HepG2 (cell line): ENCODE measurements around the gene CFAP300. TPM values are rescaled to one million over a fixed set of nuclear protein-coding genes. Genes with fewer than 3 reads are reported as not detected.

Source experiments
- ATAC-seq: fragments of 200-7000 bp; cut with Tn5 transposase; 3 replicates; pipeline ENCODE4 v1.9.1; 2020; ENCODE audit warnings: mild to moderate bottlenecking, moderate library complexity
- BruUV-seq: library from RNA; stranded (reverse); fragments of 400-500 nt; replicated peaks from 2 replicates; lab custom pipeline; 2021; lab: Mats Ljungman, UMichigan
- CTCF ChIA-PET: fragments of 300-600 bp; formaldehyde crosslinking; extraction: SDS; loops from one replicate; lab custom pipeline; 2021; ENCODE audit warnings: low total read pairs, inconsistent platforms, low intra/inter-chr PET ratio; lab: Yijun Ruan, JAX
- POLR2A ChIA-PET: fragments of 350-600 bp; sonication (Branson Sonifier 250); formaldehyde crosslinking; loops from one replicate; lab custom pipeline; 2020; ENCODE audit warnings: antibody characterized with exemption, inconsistent platforms; lab: Yijun Ruan, JAX
- DNase-seq: peaks from one replicate; pipeline ENCODE4 v3.0.0-alpha.2; 2015; ENCODE audit warnings: low spot score
- FAIRE-seq: peaks from 3 replicates; lab custom pipeline; 2011; peaks lifted over from hg19 to GRCh38; lab: Jason Lieb, UNC
- H2AFZ ChIP-seq: one replicate; pipeline ENCODE4 v1.6.1; 2011; ENCODE audit warnings: low read length, inconsistent platforms
- H3K27ac ChIP-seq: fragments of 300-600 bp; 3 replicates; pipeline ENCODE4 v1.8.0; 2011; ENCODE audit warnings: mixed run types, mild to moderate bottlenecking, mixed read lengths, low read length, inconsistent platforms; ENCODE audit not compliant: insufficient read depth; ENCODE audit errors: extremely low read length
- H3K27me3 ChIP-seq, 2 experiments: fragments of 200-600 bp in 1 of 2; 2 replicates in 1 of 2; 3 replicates in 1 of 2; pipeline versions ENCODE4 v1.6.0 to v1.8.0; 2011; ENCODE audit warnings: low read length in 2 of 2, mild to moderate bottlenecking in 2 of 2, moderate library complexity in 2 of 2, inconsistent platforms in 1 of 2; ENCODE audit not compliant: insufficient read depth in 2 of 2, control insufficient read depth in 1 of 2
- H3K36me3 ChIP-seq, 2 experiments: fragments of 200-600 bp in 1 of 2; replicated peaks in 1 of 2; 2 replicates in 1 of 2; 3 replicates in 1 of 2; pipeline versions ENCODE4 v1.5.1 to v1.8.0; 2011; ENCODE audit warnings: low read length in 2 of 2, inconsistent platforms in 1 of 2; ENCODE audit not compliant: insufficient read depth in 2 of 2, control insufficient read depth in 1 of 2
- H3K4me1 ChIP-seq: 2 replicates; pipeline ENCODE4 v1.5.1; 2012; ENCODE audit warnings: low read length, inconsistent platforms; ENCODE audit not compliant: insufficient read depth
- H3K4me2 ChIP-seq: 2 replicates; pipeline ENCODE4 v1.6.0; 2011; ENCODE audit warnings: low read depth, low read length, inconsistent platforms
- H3K4me3 ChIP-seq, 3 experiments: fragments of 200-600 bp in 1 of 3; sonication (generic), shearing (Covaris generic) in 1 of 3; replicated peaks in 1 of 3; 2 replicates each; pipeline ENCODE4 v1.5.1; 2011 to 2016; ENCODE audit warnings: low read length in 3 of 3, inconsistent platforms in 2 of 3, low read depth in 2 of 3, mild to moderate bottlenecking in 2 of 3, control low read depth in 1 of 3, mixed read lengths in 1 of 3; ENCODE audit not compliant: insufficient read depth in 1 of 3
- H3K79me2 ChIP-seq: one replicate; pipeline ENCODE4 v1.6.1; 2011; ENCODE audit warnings: low read length, inconsistent platforms; ENCODE audit not compliant: insufficient read depth
- H3K9ac ChIP-seq: 2 replicates; pipeline ENCODE4 v1.6.0; 2011; ENCODE audit warnings: mild to moderate bottlenecking, low read depth, low read length, inconsistent platforms; ENCODE audit not compliant: insufficient read depth
- H3K9me3 ChIP-seq: 2 replicates; pipeline ENCODE4 v1.5.1; 2012; ENCODE audit warnings: mild to moderate bottlenecking, low read length
- H4K20me1 ChIP-seq: 2 replicates; pipeline ENCODE4 v1.6.0; 2011; ENCODE audit warnings: inconsistent platforms, mild to moderate bottlenecking, low read length, moderate library complexity; ENCODE audit not compliant: insufficient read depth
- ATF1 ChIP-seq: IDR thresholded peaks from 2 replicates; pipeline ENCODE4 v1.6.1; 2016; ENCODE audit warnings: mild to moderate bottlenecking, control low read depth
- CBX2 ChIP-seq, 2 experiments: fragments of 200-600 bp in 1 of 2; sonication (generic); formaldehyde crosslinking in 1 of 2; IDR thresholded peaks; 2 replicates each; pipeline versions ENCODE4 v1.7.0 to v1.8.1; 2018 to 2022; ENCODE audit warnings: low read depth in 2 of 2, low read length in 1 of 2, mild to moderate bottlenecking in 1 of 2, missing genetic modification reagents in 1 of 2
- CEBPB ChIP-seq: IDR thresholded peaks from 2 replicates; pipeline ENCODE4 v1.6.1; 2011; ENCODE audit warnings: low read depth, low read length, improper control_type of control experiment, borderline replicate concordance
- CEBPG ChIP-seq: IDR thresholded peaks from 2 replicates; pipeline ENCODE4 v1.6.1; 2016
- HINFP ChIP-seq: sonication (generic); formaldehyde crosslinking; IDR thresholded peaks from 2 replicates; pipeline ENCODE4 v1.4.0; 2020; ENCODE audit warnings: low read depth, mild to moderate bottlenecking, missing genetic modification reagents
- SYNCRIP ChIP-seq: fragments of 200-400 bp; formaldehyde crosslinking; IDR thresholded peaks from 2 replicates; pipeline ENCODE4 v1.6.1; 2018; ENCODE audit warnings: mild to moderate bottlenecking, low read depth, low read length; ENCODE audit not compliant: insufficient read depth
- WGBS: methylation state at CpG from one replicate; pipeline ENCODE4 v1.1.6; 2017; ENCODE audit warnings: low lambda C conversion rate; 5-methylcytosine and 5-hydroxymethylcytosine counted together
- in situ Hi-C: cut with HindIII; loops from 2 replicates; pipeline ENCODE4 v1.10.0; 2017; ENCODE audit warnings: low pct_unique_long_range_greater_than_20kb; ENCODE audit not compliant: extremely low pct_ligation_motif_present
- intact Hi-C: fragments of 100-400 bp; cut with micrococcal nuclease; formaldehyde crosslinking; loops from one replicate; pipeline ENCODE4 v1.10.0; 2022; ENCODE audit not compliant: unreplicated experiment
- polyA plus RNA-seq, 8 experiments: library from polyadenylated mRNA; depleted of rRNA in 3 of 8; stranded (reverse) in 7 of 8; unstranded in 1 of 8; fragments of >200 nt; fragmentation: Illumina TruSeq in 4 of 8; extraction: Trizol in 4 of 8; gene quantifications; 2 replicates each; pipeline versions ENCODE4 v1.2.1 to v1.2.3, GENCODE V29; 2011 to 2016; ENCODE audit warnings: low read depth in 4 of 8, missing spikeins in 1 of 8, mixed read lengths in 1 of 8; ENCODE audit not compliant: insufficient read depth in 1 of 8
- small RNA-seq, 3 experiments: library from RNA; depleted of rRNA; stranded (forward); fragments of <200 nt; gene quantifications; one replicate each; pipeline ENCODE3, GENCODE V24; 2012; ENCODE audit warnings: low read depth in 2 of 3, low replicate concordance in 1 of 3; ENCODE audit not compliant: insufficient read length in 3 of 3, insufficient read depth in 2 of 3
- total RNA-seq, 5 experiments: library from RNA; depleted of rRNA; stranded (reverse); fragments of >200 nt; fragmentation: Illumina TruSeq; extraction: Trizol; gene quantifications; 2 replicates each; pipeline ENCODE4 v1.2.3, GENCODE V29; 2016; ENCODE audit warnings: low read depth in 1 of 5

CFAP300 gene
- total and polyA plus RNA-seq, 2 of the 13 experiments (the other 11 are each of a cell fraction or from before 2014, with no cell fraction given) = not detected

GRCh38 chr11:102120437-102120973 is 73.3 kb downstream of the CFAP300 start:
- Histone ChIP-seq H3K4me1 (peaks cover 59% of the 10 kb centered on the region), H3K79me2 (peaks cover 97% of the 10 kb centered on the region), H3K9ac (no peak overlapping the region), H4K20me1 (peaks cover 23% of the 10 kb centered on the region), H3K27me3 (no peaks in the 10 kb centered on the region), H3K36me3 (peaks cover 11 to 29% of the 10 kb centered on the region in 2 experiments), H3K9me3 (no peaks in the 10 kb centered on the region), H2AFZ (no peak overlapping the region), H3K4me2 (no peak overlapping the region), H3K4me3 (no peak overlapping the region), H3K27ac (peak overlapping the region; percentile 20)
- WGBS = 83% methylated on average over 3 of the region's 3 CpGs
- intact Hi-C loops (no loop called here), in situ Hi-C loops (no loop called here)
- DNase-seq (no peak), FAIRE-seq (peak; percentile 26), ATAC-seq (no peak)
- TF ChIP-seq SYNCRIP = no peak
- TF ChIP-seq ATF1 = 0 out of 2 replicates have a peak, but pooled peaks have one; percentile 20
- no peak for TF ChIP-seq HINFP (CRISPR knock-in tag)
- no TSS peak for BruUV-seq
- POLR2A ChIA-PET = no interaction called here
- CTCF ChIA-PET = no interaction called here

- BruUV-seq = no TSS peak
Observed at GRCh38 chr11:102121329-102121728, 74.1 kb downstream of the CFAP300 start.

More at GRCh38 chr11:102121329-102121728, 74.1 kb downstream of the CFAP300 start:
- DNase-seq (no peak), FAIRE-seq (no peak), ATAC-seq (peak; percentile 27; the same call in 2 of the 3 replicates)
- Histone ChIP-seq H3K4me1 (peaks cover 58% of the 10 kb centered on the region), H4K20me1 (peaks cover 25% of the 10 kb centered on the region), H2AFZ (no peak overlapping the region), H3K27ac (no peak overlapping the region), H3K79me2 (peaks cover 97% of the 10 kb centered on the region), H3K9me3 (no peaks in the 10 kb centered on the region), H3K27me3 (no peaks in the 10 kb centered on the region), H3K36me3 (peaks cover 13 to 37% of the 10 kb centered on the region in 2 experiments), H3K4me2 (no peak overlapping the region), H3K4me3 (no peak overlapping the region), H3K9ac (no peak overlapping the region)
- TF ChIP-seq CEBPG (CRISPR knock-in tag) (peak; percentile 49), CEBPB (peak; percentile 45; the same call in 1 of the 2 replicates), CBX2 (IDR thresholded peaks at IDR 0.05; ENCODE audit: low read depth, low read length) (no peak), CBX2 (CRISPR knock-in tag; IDR thresholded peaks at IDR 0.05; ENCODE audit: low read depth) (no peak)
- POLR2A ChIA-PET = no interaction called here
- in situ Hi-C loops (no loop called here), intact Hi-C loops (loop anchor here (1.0 kb wide), 1 partner anchor 32 kb away; no protein-coding TSS in a partner anchor)
- CTCF ChIA-PET = no interaction called here
- WGBS = 83% methylated on average over 2 of the region's 2 CpGs

Small RNA genes lying within 50 kb of the gene (small RNA-seq; reads per million reads assigned to genes)
- 0 reads per million in 3 experiments for gene RNA5SP535

Other genes starting within 250 kb of the CFAP300 start
- gene CEP126, start 132.4 kb upstream of the CFAP300 start, total RNA-seq (2016; rRNA removed; fragmentation: Illumina TruSeq; extraction: Trizol) = 1.4 and 1.8 TPM in 2 replicates
- 1.7 and 1.8 TPM in 2 replicates for gene CEP126, start 132.4 kb upstream of the CFAP300 start, polyA plus RNA-seq (2011; rRNA removed)
- not detected in 2 replicates for gene ANGPTL5, start 130.9 kb upstream of the CFAP300 start, total RNA-seq (2016; rRNA removed; fragmentation: Illumina TruSeq; extraction: Trizol)
- gene ANGPTL5, start 130.9 kb upstream of the CFAP300 start, polyA plus RNA-seq (2011; rRNA removed) = not detected in 2 replicates
- 91.0 and 108 TPM in 2 replicates for gene YAP1, start 63.0 kb downstream of the CFAP300 start, total RNA-seq (2016; rRNA removed; fragmentation: Illumina TruSeq; extraction: Trizol)
- gene YAP1, start 63.0 kb downstream of the CFAP300 start, polyA plus RNA-seq (2011; rRNA removed) = 54.6 and 59.5 TPM in 2 replicates